ENCODE data around the gene ARHGAP8. TPM values are rescaled to one million over a fixed set of nuclear protein-coding genes. Genes with fewer than 3 reads are reported as not detected.
A peak's percentile ranks its signal among the peaks of the same experiment; 100 is the strongest.

ARHGAP8 gene
- polyA plus RNA-seq, 3 donors, result 0.03 TPM; not detected in 2

GRCh38 chr22:44753189-44754042 lies 1.0 kb downstream of the ARHGAP8 start:
- TF ChIP-seq CTCF (IDR thresholded peaks at IDR 0.05), result no peak
- no peak overlapping the region for H3K4me3 ChIP-seq (replicated peaks in 1 of 3; ENCODE audit: low read depth in 2 of 3, low read length in 3 of 3)
- no peak overlapping the region for H2AFZ ChIP-seq (ENCODE audit: insufficient read depth, low read depth, low read length, poor library complexity, severe bottlenecking)

GRCh38 chr22:44754998-44755397 lies 2.6 kb downstream of the ARHGAP8 start:
- Histone ChIP-seq H3K4me2 (replicated peaks; ENCODE audit: extremely low read depth, low read length, poor library complexity, severe bottlenecking) (no peak overlapping the region), H3K4me1 (ENCODE audit: control insufficient read depth in 1 of 2, insufficient read depth in 2 of 2, low read length in 2 of 2) (no peaks in the 10 kb centered on the region), H3K27me3 (ENCODE audit: control insufficient read depth in 2 of 2, insufficient read depth in 2 of 2, low read length in 2 of 2) (peaks cover 30 to 58% of the 10 kb centered on the region in 2 donors), H3K36me3 (replicated peaks in 1 of 2; ENCODE audit: control insufficient read depth in 1 of 2, insufficient read depth in 2 of 2, low read length in 2 of 2) (no peaks in the 10 kb centered on the region), H3K4me3 (replicated peaks in 1 of 3; ENCODE audit: low read depth in 2 of 3, low read length in 3 of 3) (no peak overlapping the region), H3K27ac (ENCODE audit: low read depth in 1 of 2, low read length in 2 of 2) (no peak overlapping the region), H3K9ac (ENCODE audit: insufficient read depth, low read length, poor library complexity, severe bottlenecking) (no peak overlapping the region), H3K9me3 (replicated peaks in 1 of 2; ENCODE audit: control insufficient read depth in 1 of 2, insufficient read depth in 1 of 2, low read length in 2 of 2) (peaks cover 5 to 9% of the 10 kb centered on the region in 2 donors), H2AFZ (ENCODE audit: insufficient read depth, low read depth, low read length, poor library complexity, severe bottlenecking) (no peak overlapping the region), H4K20me1 (ENCODE audit: insufficient read depth, low read length) (no peaks in the 10 kb centered on the region), H3K79me2 (ENCODE audit: insufficient read depth, low read length) (no peaks in the 10 kb centered on the region)
- 51% methylated on average over 5 of the region's 7 CpGs for WGBS (ENCODE audit: insufficient coverage)
- H3K4me3 Mint-ChIP-seq, result no peak overlapping the region
- peaks cover 3% of the 10 kb centered on the region for H3K4me1 Mint-ChIP-seq
- intact Hi-C loops (cut with micrococcal nuclease), result no loop called here
- peaks cover 48 to 77% (median 59%) of the 10 kb centered on the region in 3 donors for H3K27me3 Mint-ChIP-seq (ENCODE audit: low read depth in 3 of 3)
- no peak for DNase-seq
- TF ChIP-seq CTCF (IDR thresholded peaks at IDR 0.05), result no peak
- H3K36me3 Mint-ChIP-seq, result peaks cover 0 to 2% of the 10 kb centered on the region in 2 donors
- peaks cover 0 to 19% (median 15%) of the 10 kb centered on the region in 7 donors for H3K9me3 Mint-ChIP-seq
- no peak overlapping the region for H3K27ac Mint-ChIP-seq

More at GRCh38 chr22:44753189-44754042, 1.0 kb downstream of the ARHGAP8 start:
- H4K20me1 ChIP-seq (ENCODE audit: insufficient read depth, low read length), result no peaks in the 10 kb centered on the region
- no peaks in the 10 kb centered on the region for H3K79me2 ChIP-seq (ENCODE audit: insufficient read depth, low read length)
- peaks cover 0 to 2% of the 10 kb centered on the region in 2 donors for H3K36me3 Mint-ChIP-seq
- peaks cover 5 to 9% of the 10 kb centered on the region in 2 donors for H3K9me3 ChIP-seq (replicated peaks in 1 of 2; ENCODE audit: control insufficient read depth in 1 of 2, insufficient read depth in 1 of 2, low read length in 2 of 2)
- H3K27ac ChIP-seq (ENCODE audit: low read depth in 1 of 2, low read length in 2 of 2), result no peak overlapping the region
- no peaks in the 10 kb centered on the region for H3K36me3 ChIP-seq (replicated peaks in 1 of 2; ENCODE audit: control insufficient read depth in 1 of 2, insufficient read depth in 2 of 2, low read length in 2 of 2)
- H3K27ac Mint-ChIP-seq, result peak overlapping the region in 1 of 7 donors; percentile 19
- WGBS (ENCODE audit: insufficient coverage), result 41% methylated on average over 19 of the region's 29 CpGs
- no peak overlapping the region for H3K4me2 ChIP-seq (replicated peaks; ENCODE audit: extremely low read depth, low read length, poor library complexity, severe bottlenecking)
- H3K9ac ChIP-seq (ENCODE audit: insufficient read depth, low read length, poor library complexity, severe bottlenecking), result no peak overlapping the region
- intact Hi-C loops (cut with micrococcal nuclease), result no loop called here
- peaks cover 3% of the 10 kb centered on the region for H3K4me1 Mint-ChIP-seq
- peaks cover 51 to 73% (median 61%) of the 10 kb centered on the region in 3 donors for H3K27me3 Mint-ChIP-seq (ENCODE audit: low read depth in 3 of 3)
- H3K4me1 ChIP-seq (ENCODE audit: control insufficient read depth in 1 of 2, insufficient read depth in 2 of 2, low read length in 2 of 2), result no peaks in the 10 kb centered on the region
- H3K4me3 Mint-ChIP-seq, result peak overlapping the region in 1 of 2 donors; percentile 72
- H3K9me3 Mint-ChIP-seq, result peaks cover 0 to 19% (median 15%) of the 10 kb centered on the region in 7 donors
- peaks cover 30 to 58% of the 10 kb centered on the region in 2 donors for H3K27me3 ChIP-seq (ENCODE audit: control insufficient read depth in 2 of 2, insufficient read depth in 2 of 2, low read length in 2 of 2)
- DNase-seq, result no peak

All from CD14-positive monocyte (primary cell).